Myocyte (in vitro differentiated cells): ENCODE data around the gene OSBPL2. TPM values are rescaled to one million over a fixed set of nuclear protein-coding genes. Genes with fewer than 3 reads are reported as not detected.
A peak's percentile ranks its signal among the peaks of the same experiment; 100 is the strongest.

Source experiments
- DNase-seq: peaks from one replicate; pipeline ENCODE4 v3.0.0-alpha.2; 2012; ENCODE audit warnings: low read depth
- total RNA-seq: library from RNA; depleted of rRNA; stranded (reverse); fragments of >200 nt; gene quantifications from 2 replicates; pipeline ENCODE4 v1.2.3, GENCODE V29; 2014

The OSBPL2 gene
- total RNA-seq, 1 donor from 2014 or later = 30.2 TPM

GRCh38 chr20:62253398-62253797 lies 15.1 kb downstream of the OSBPL2 start:
- DNase-seq = no peak

DNA sequence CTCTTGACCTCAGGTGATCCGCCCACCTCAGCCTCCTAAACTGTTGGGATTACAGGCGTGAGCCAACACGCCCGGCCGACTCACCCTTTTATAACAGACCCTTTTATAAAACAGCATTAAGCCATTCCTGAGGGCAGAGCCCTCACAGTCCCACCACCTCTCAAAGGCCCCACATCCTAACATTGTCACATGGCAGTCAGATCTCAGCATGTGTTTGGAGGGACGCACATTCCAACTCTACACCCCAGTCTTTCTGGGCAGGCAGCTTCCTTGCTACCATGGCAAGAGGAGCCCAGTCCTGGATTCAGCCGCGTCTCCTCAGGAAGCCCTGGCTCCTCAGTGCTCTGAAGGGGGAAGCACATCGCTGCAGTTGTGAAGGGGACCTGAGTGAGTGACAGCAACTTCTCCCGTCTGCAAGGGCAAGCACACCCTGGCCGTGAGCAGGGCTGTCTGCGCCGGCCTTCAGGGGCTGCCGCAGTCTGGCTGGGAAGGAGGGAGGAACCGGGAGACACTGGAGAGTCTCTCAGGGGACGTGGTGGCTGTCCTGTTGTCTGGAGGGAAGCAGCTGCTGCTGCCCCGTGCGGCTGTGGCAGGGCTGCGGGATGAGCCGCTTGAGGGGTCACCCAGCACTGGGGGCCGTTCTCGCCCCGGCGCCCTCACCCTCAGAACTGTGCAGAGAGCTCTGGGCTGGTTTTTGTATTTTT lies 15.9 kb downstream of the OSBPL2 start:
- no peak for DNase-seq

DNA sequence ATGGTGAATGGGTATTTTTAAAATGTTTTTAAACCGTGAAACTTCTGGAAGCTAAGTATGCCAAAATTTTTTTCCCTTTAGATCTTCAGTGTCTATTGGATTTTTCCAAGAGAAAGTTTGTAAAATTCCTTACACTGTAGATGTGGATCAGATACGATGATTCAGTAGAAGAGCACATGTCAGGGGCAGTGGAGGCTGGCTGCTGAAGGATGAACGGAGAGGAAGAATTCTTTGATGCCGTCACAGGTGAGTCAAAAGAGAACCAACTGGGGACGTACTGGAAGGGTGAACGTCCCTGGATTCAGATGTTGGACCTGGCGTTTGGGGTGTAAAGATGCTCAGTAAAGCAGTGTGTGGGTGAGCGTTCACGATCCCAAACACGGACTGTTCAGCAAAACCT lies 17.7 kb downstream of the OSBPL2 start:
- DNase-seq = no peak

- DNase-seq = peak; percentile 61
These were observed 20.4 kb downstream of the OSBPL2 start for GRCh38 chr20:62258499-62259293.

DNA sequence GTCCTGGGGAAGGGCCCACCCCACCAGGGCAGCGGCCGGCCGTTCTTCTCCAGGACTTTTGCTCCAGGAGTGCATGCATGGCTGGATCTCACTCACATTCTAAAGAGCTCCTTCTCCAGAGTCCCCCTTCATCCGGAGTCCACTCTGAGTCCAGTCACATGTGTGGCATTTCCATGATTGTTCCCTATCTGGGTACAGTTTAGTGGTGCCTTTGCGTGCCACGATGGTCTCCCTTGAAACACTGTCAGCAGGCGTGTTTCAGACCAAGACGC lies 20.9 kb downstream of the OSBPL2 start:
- DNase-seq = no peak

DNA sequence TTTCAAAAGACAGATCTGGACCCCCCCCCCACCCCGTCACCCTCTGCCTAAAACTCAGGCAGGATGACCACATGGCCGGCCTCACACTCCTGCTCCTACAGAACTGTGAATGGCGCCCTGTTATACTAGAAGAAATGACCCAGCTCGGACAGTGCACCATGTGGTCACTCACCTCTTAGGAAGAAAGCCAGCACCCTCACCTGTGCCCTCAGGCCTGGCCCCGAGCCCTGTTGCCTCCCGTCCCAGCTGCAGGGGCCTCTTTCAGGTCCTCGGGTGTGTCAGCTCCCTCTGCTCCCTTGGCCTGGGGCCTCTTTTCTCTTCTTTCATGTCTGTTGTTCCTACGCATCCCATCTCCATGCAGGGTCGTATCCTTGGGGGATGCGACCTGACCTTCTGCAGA lies 23.7 kb downstream of the OSBPL2 start:
- DNase-seq = no peak

DNA sequence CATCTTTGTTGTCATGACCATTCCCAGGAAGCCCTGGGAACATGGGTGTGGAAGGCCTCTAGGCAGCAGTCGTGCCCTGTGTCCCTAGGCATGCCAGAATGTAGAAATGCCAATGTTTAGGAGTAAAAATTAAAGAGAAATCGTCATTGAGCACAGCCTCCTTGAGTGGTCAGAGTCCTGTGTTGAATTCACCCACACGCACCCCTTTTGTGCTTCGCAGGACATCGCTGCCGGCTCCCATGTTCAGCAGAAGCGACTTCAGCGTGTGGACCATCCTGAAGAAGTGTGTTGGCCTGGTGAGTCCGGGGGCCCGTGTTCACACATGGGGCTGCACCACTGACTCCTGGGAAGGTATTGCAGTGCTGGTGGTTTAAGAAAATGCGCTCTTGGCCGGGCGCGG lies 25.1 kb downstream of the OSBPL2 start:
- no peak for DNase-seq

- no peak for DNase-seq
These were observed 27.0 kb downstream of the OSBPL2 start for GRCh38 chr20:62265365-62265764.

- DNase-seq = no peak
These were observed 28.0 kb downstream of the OSBPL2 start for GRCh38 chr20:62266340-62266739.

DNA sequence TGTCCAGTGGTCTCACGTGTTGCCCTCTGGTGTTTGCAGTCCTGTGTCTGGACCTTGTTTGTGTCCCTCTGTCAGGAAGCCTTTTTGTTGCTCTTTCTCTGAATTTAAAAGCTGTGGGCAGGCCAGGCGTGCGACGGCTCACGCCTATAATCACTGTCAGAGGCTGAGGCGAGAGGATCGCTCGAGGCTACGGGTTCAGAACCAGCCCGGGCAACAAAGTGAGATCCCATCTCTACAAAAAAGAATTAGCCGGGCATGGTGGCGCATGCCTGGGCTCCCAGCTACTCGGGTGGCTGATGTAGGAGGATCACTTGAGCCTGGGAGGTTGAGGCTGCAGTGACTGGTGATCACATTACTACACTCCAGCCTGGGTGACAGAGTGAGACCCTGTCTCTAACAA lies 28.5 kb downstream of the OSBPL2 start:
- DNase-seq = no peak

DNA sequence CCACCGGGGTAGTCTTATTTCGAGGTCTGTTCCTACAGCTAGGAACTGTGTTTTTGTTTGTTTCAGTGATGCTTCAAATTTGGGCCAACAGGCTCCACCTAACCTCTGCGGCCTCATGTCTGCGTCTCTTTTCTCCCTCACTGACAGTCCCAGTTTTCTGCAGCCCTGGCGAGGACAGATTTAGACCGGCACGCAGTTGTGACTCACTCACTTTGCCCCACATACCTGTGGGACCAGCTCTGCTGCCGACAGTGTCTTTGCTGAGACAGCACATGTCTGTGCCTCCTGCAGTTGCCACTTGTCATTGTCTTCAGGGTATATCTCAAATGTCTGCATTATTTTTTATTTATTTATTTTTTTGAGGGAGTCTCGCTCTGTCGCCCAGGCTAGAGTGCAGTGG lies 29.2 kb downstream of the OSBPL2 start:
- peak; percentile 83 for DNase-seq

GRCh38 chr20:62268228-62268900 lies 30.0 kb downstream of the OSBPL2 start:
- no peak for DNase-seq

DNA sequence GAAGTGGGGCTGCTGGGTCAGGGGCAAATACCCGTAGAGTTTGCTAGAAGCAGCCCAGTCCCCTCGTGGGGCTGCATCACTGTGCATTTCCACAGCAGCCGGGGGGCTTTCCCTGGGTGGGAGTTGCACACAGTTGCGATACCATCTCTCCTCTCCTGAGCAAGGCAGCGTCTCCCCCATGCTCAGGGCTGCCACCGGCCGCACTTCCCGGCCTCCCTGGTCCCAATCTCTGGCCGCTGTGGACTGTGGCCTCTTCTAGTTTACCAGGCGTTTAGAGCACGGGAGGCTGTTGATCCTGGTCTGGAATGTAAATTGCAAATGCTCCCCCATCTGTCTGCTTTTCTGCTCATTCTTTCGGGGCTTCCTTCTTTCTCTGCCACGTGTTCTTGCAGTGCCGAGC lies 31.1 kb downstream of the OSBPL2 start:
- DNase-seq = no peak

GRCh38 chr20:62269871-62270270 lies 31.6 kb downstream of the OSBPL2 start:
- DNase-seq = no peak

DNA sequence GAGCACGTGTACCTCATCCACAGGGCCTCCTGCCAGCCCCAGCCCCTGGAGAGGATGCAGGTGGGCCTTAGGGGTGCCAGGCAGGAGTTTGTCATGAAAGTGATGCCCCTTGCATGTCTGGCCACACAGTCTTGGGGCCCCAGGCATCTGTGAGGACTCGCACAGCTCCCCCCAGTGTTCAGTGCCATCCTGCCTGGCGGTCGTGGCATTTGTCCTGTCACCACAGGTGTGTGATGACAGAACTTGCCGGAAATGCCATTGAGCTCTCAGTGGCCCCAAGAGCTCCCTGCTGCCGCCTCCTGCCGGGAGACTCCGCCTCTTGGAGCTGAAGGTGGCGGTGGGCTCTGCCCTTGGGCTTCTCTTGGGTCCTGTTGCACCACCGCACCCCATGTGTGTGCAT lies 33.9 kb downstream of the OSBPL2 start:
- no peak for DNase-seq

GRCh38 chr20:62273416-62273815 lies 35.1 kb downstream of the OSBPL2 start:
- no peak for DNase-seq

DNA sequence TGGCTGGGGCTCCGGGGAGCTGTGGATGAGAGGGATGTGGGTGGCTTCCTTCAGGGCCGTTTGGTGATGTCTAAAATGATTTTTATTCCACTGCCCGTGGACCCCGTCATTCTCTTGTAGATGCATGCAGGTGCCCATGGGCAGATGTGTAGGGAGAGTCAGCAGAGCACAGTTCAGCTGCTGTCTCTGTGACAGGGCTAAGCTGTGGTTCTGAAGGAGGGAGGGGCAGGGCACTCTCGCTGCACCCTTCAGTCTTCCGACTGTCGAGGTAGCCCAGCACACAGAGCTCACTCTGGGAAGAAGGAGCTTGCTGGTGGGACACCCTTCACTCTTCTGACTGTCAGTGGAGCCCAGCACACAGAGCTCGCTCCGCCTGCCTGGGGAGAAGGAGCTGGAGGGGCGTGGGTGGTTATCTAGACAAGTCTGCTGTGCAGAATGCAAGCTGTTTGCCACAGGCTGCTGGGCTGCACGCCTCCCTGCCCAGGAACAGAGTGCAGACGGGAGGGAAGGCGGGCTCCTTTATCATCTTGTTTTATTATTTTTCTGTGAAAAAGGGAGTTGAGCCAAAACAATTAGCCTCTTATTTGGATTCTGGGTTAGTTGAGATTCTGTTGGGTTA lies 36.1 kb downstream of the OSBPL2 start:
- DNase-seq = peak; percentile 39

DNA sequence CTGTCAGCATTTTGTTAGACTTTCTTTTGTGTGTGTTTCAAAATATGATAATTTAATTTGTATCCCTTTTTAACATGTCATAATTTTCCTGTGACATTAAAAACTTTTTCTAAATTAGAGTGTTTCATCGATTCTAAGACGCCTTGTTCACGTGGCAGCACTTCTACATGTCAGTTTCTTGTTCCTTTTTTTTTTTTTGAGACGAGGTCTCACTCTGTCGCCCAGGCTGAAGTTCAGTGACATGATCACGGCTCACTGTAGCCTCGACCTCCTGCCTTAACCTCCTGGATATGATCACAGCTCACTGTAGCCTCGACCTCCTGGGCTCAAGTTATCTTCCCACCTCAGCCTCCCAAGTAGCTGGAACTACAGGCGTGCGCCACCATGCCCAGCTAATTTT lies 36.9 kb downstream of the OSBPL2 start:
- DNase-seq = no peak

DNA sequence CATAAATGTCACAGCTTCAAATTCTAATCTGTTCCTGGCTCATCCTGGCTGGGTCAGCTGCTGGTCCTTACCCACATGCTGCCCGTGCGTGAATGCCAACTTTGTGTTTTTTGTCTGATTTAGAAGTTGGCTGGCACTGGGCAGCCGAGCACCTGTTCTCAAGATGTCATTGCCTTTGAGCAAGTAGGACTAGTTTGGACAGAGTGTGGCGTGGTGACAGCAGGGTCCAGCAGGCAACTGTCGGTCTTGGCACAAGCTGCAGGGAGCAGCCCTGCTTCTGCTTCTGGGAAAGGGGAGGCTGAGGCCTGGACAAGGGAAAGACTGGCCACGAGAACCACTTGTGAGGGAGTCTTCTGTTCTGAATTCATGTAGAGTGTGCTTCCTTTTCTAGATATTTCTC lies 38.1 kb downstream of the OSBPL2 start:
- DNase-seq = peak; percentile 98

DNA sequence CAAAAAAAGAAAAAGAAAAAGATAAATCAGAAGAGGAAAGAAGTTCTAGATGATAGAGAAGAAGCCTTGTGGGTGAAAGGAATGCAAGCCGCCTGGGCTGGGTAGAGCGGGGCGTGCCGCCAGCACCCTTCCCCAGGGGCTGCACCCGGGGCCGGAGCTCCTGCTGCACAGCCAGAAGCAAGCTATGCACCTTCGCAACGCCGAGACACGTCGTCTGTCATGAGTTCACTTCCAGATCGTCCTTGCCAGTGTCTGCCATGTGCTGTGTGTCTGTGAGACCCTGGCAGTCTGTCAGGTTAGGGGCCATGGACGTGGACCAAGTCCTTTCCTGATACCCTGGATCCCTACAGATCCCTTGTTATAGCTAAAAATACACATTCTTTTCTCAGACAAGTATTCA lies 38.9 kb downstream of the OSBPL2 start:
- DNase-seq = no peak

DNA sequence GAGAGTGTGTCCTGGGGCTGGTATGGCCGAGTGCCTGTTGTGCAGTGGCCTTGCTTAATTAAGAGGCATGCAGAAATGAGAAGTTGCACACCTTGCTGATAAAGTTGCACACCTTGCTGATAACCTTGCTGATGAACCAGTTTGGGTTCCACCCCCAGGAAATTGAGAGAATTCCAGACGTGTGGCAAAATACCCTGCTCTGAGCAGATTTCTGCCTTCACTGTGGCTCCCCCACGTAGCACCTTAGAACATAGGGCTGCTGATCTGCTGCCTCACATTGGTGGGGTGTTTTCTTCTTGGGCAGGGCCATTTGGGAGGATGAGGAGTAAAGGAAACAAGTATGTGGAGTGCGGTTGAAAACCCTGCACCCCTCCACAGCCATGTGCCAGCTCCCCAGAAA lies 42.0 kb downstream of the OSBPL2 start:
- no peak for DNase-seq
